Measurements from ENCODE around the gene INSL6. TPM values are rescaled to one million over a fixed set of nuclear protein-coding genes. Genes with fewer than 3 reads are reported as not detected.

INSL6 gene
- total and polyA plus RNA-seq, 2 of the 8 experiments (the other 6 are each of a cell fraction or from before 2014, with no cell fraction given), result not detected

DNA sequence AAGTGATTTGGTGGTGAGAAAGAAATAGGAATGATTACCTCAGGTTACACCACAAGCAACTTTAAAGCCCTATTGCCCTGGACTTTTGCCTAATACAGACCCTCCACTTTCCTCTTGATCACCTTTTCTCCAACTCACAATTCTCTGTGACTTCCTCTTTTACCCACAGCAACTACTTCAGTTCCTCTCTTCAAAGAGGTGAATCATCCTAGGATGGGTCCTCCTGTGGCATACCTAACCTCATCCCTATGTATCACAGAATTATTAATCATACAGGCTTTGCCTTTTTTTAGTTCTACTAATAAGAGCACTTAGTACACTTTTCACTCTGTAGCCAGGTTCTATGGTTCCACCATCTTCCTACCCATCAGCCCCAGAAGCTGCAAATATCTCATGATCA, 19.6 kb upstream of the INSL6 start:
- no peak overlapping the region for H4K91ac ChIP-seq (replicated peaks; ENCODE audit: insufficient read length, low read length)
- no peak overlapping the region for H2BK20ac ChIP-seq (ENCODE audit: low read length)
- H2AK5ac ChIP-seq (ENCODE audit: low read depth, low read length), result no peak overlapping the region
- no peaks in the 10 kb centered on the region for H3K4me1 ChIP-seq (replicated peaks in 1 of 4; ENCODE audit: control insufficient read depth in 3 of 4, insufficient read depth in 4 of 4, low read length in 3 of 4)
- H4K8ac ChIP-seq (ENCODE audit: extremely low read depth, insufficient read depth, low read length), result no peak overlapping the region
- H3K36me3 ChIP-seq (ENCODE audit: control insufficient read depth in 2 of 4, insufficient read depth in 4 of 4, low read length in 3 of 4), result no peaks in the 10 kb centered on the region
- no peak overlapping the region for H3K27ac ChIP-seq (ENCODE audit: low read depth, low read length)
- H3K9me3 ChIP-seq (ENCODE audit: insufficient read depth in 2 of 2, low read depth in 1 of 2, low read length in 1 of 2), result no peaks in the 10 kb centered on the region
- H3K23me2 ChIP-seq (ENCODE audit: low read depth, low read length), result no peaks in the 10 kb centered on the region
- H3K79me1 ChIP-seq (ENCODE audit: low read depth, low read length), result no peaks in the 10 kb centered on the region
- ChIA-PET POLR2A (ENCODE audit: partially characterized antibody) (no interaction called here), CTCF (ENCODE audit: partially characterized antibody) (no interaction called here)
- no peaks in the 10 kb centered on the region for H3K27me3 ChIP-seq (replicated peaks in 1 of 4; ENCODE audit: control insufficient read depth in 3 of 4, extremely low read depth in 1 of 4, insufficient read depth in 3 of 4, low read length in 3 of 4)
- FAIRE-seq, result no peak
- no peak overlapping the region for H2BK12ac ChIP-seq (ENCODE audit: low read depth, low read length)
- no peak overlapping the region for H3K18ac ChIP-seq (ENCODE audit: extremely low read depth, low read length)
- H2BK120ac ChIP-seq (replicated peaks; ENCODE audit: low read depth, low read length), result no peak overlapping the region
- H3K9ac ChIP-seq (replicated peaks in 1 of 4; ENCODE audit: extremely low read depth in 1 of 4, low read depth in 3 of 4, low read length in 3 of 4), result no peak overlapping the region
- no peak overlapping the region for H3K4me3 ChIP-seq (ENCODE audit: extremely low read depth in 1 of 4, insufficient read depth in 2 of 4, low read depth in 3 of 4, low read length in 4 of 4)
- no peak overlapping the region for H3K56ac ChIP-seq (replicated peaks; ENCODE audit: insufficient read length, low read depth, low read length)
- no peak overlapping the region for H3K14ac ChIP-seq (ENCODE audit: insufficient read length)
- no peaks in the 10 kb centered on the region for H3K79me2 ChIP-seq (ENCODE audit: control insufficient read depth in 1 of 2, insufficient read depth in 2 of 2, low read length in 2 of 2)
- no peak overlapping the region for H2BK15ac ChIP-seq (ENCODE audit: low read length)
- no peak overlapping the region for H3K23ac ChIP-seq (ENCODE audit: insufficient read length)
- no peak overlapping the region for H2BK5ac ChIP-seq (ENCODE audit: low read depth, low read length)
- no peak overlapping the region for H3K4ac ChIP-seq (replicated peaks; ENCODE audit: insufficient read length, low read depth, low read length)
- H2AFZ ChIP-seq (ENCODE audit: low read length), result no peak overlapping the region
- H4K5ac ChIP-seq (ENCODE audit: insufficient read length, low read depth, low read length), result no peak overlapping the region
- no peak overlapping the region for H3K4me2 ChIP-seq (ENCODE audit: insufficient read depth in 1 of 2, low read depth in 2 of 2, low read length in 2 of 2)
- DNase-seq (ENCODE audit: low read depth in 1 of 2, low spot score in 2 of 2), result no peak
- no peaks in the 10 kb centered on the region for H4K20me1 ChIP-seq (replicated peaks in 1 of 2; ENCODE audit: control insufficient read depth in 1 of 2, insufficient read depth in 2 of 2, low read length in 2 of 2)
- TF ChIP-seq CEBPB (IDR thresholded peaks at IDR 0.05; ENCODE audit: low read depth, low read length) (no peak), NANOG (IDR thresholded peaks at IDR 0.05; ENCODE audit: insufficient read depth, low read depth, low read length, poor library complexity, severe bottlenecking) (no peak), HDAC2 (IDR thresholded peaks at IDR 0.05; ENCODE audit: borderline replicate concordance in 1 of 2, low read depth in 2 of 2, low read length in 2 of 2) (no peak), MAFK (IDR thresholded peaks at IDR 0.05; ENCODE audit: low read depth, low read length) (no peak), KDM1A (IDR thresholded peaks at IDR 0.05; ENCODE audit: borderline replicate concordance, low read length) (no peak), SAP30 (IDR thresholded peaks at IDR 0.05; ENCODE audit: insufficient read depth, insufficient replicate concordance, low read length) (no peak), RFX5 (IDR thresholded peaks at IDR 0.05; ENCODE audit: borderline replicate concordance, low read depth, low read length) (no peak), BACH1 (IDR thresholded peaks at IDR 0.05; ENCODE audit: low read length) (no peak), POLR2A (IDR thresholded peaks at IDR 0.05; ENCODE audit: control extremely low read depth in 1 of 2, low read depth in 2 of 2, low read length in 2 of 2) (no peak), RXRA (IDR thresholded peaks at IDR 0.05; ENCODE audit: insufficient read depth, low read depth, low read length) (no peak), CHD1 (IDR thresholded peaks at IDR 0.05; ENCODE audit: low read depth, low read length) (no peak), TBP (IDR thresholded peaks at IDR 0.05; ENCODE audit: low read depth, low read length) (no peak), TEAD4 (IDR thresholded peaks at IDR 0.05; ENCODE audit: low read depth, low read length) (no peak)
- TF ChIP-seq, protein P1, sequence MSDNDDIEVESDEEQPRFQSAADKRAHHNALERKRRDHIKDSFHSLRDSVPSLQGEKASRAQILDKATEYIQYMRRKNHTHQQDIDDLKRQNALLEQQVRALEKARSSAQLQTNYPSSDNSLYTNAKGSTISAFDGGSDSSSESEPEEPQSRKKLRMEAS (IDR thresholded peaks at IDR 0.05), result no peak
- TF ChIP-seq, protein P2, sequence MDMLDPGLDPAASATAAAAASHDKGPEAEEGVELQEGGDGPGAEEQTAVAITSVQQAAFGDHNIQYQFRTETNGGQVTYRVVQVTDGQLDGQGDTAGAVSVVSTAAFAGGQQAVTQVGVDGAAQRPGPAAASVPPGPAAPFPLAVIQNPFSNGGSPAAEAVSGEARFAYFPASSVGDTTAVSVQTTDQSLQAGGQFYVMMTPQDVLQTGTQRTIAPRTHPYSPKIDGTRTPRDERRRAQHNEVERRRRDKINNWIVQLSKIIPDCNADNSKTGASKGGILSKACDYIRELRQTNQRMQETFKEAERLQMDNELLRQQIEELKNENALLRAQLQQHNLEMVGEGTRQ (IDR thresholded peaks at IDR 0.05; ENCODE audit: low read length), result no peak

Data from H1 (cell line).